ENCODE measurements around the gene NMT1. TPM values are rescaled to one million over a fixed set of nuclear protein-coding genes. Genes with fewer than 3 reads are reported as not detected.
"Not testable (repeated sequence)": the region's sequence is repeated elsewhere in the genome, so short reads cannot be mapped to it uniquely, and the experiment has no call there.

The NMT1 gene
- total RNA-seq, 1 experiment from 2014 or later: 89.7 TPM

- Mint-ChIP-seq H3K9me3 (ENCODE audit: unreplicated experiment) (no peaks in the 10 kb centered on the region), H3K27me3 (ENCODE audit: insufficient read depth, unreplicated experiment) (no peaks in the 10 kb centered on the region), H3K36me3 (ENCODE audit: insufficient read depth, unreplicated experiment) (peaks cover 39% of the 10 kb centered on the region), H3K4me1 (ENCODE audit: insufficient read depth, unreplicated experiment) (peaks cover 25% of the 10 kb centered on the region), H3K4me3 (ENCODE audit: unreplicated experiment) (no peak overlapping the region), H3K27ac (ENCODE audit: low read depth, unreplicated experiment) (no peak overlapping the region)
- no peak for TF ChIP-seq CTCF (IDR thresholded peaks at IDR 0.05; ENCODE audit: unreplicated experiment)
- intact Hi-C loops (cut with micrococcal nuclease): no loop called here
- ChIA-PET CTCF (interaction anchor here (0.8 kb wide), 1 partner anchor 346 kb away, joined by 4 read pairs; no protein-coding TSS in a partner anchor), POLR2A (no interaction called here)
- no peak for DNase-seq (ENCODE audit: unreplicated experiment)
- BruUV-seq (replicated peaks): no TSS peak
Observed at GRCh38 chr17:45121055-45121454, 59.9 kb downstream of the NMT1 start.

GRCh38 chr17:45123076-45123770 lies 62.1 kb downstream of the NMT1 start:
- peaks cover 41% of the 10 kb centered on the region for H3K4me1 Mint-ChIP-seq (ENCODE audit: insufficient read depth, unreplicated experiment)
- no peaks in the 10 kb centered on the region for H3K9me3 Mint-ChIP-seq (ENCODE audit: unreplicated experiment)
- BruUV-seq (replicated peaks): no TSS peak
- peak overlapping the region; percentile 91 for H3K27ac Mint-ChIP-seq (ENCODE audit: low read depth, unreplicated experiment)
- DNase-seq (ENCODE audit: unreplicated experiment): no peak
- H3K4me3 Mint-ChIP-seq (ENCODE audit: unreplicated experiment): no peak overlapping the region
- POLR2A ChIA-PET: interaction anchor here (0.6 to 1.3 kb wide), 9 partner anchors 12 to 197 kb away, joined by 3 to 4 read pairs (median 4); partner anchors contain the start of gene ACBD4
- H3K27me3 Mint-ChIP-seq (ENCODE audit: insufficient read depth, unreplicated experiment): no peaks in the 10 kb centered on the region
- peaks cover 27% of the 10 kb centered on the region for H3K36me3 Mint-ChIP-seq (ENCODE audit: insufficient read depth, unreplicated experiment)
- CTCF ChIA-PET: interaction anchor here (0.5 to 4.1 kb wide), 6 partner anchors 10 to 101 kb away, joined by 3 to 26 read pairs (median 4); partner anchors contain the start of gene ACBD4
- intact Hi-C loops (cut with micrococcal nuclease): no loop called here
- no peak for TF ChIP-seq CTCF (IDR thresholded peaks at IDR 0.05; ENCODE audit: unreplicated experiment)

- Mint-ChIP-seq H3K4me1 (ENCODE audit: insufficient read depth, unreplicated experiment) (peaks cover 42% of the 10 kb centered on the region), H3K27me3 (ENCODE audit: insufficient read depth, unreplicated experiment) (no peaks in the 10 kb centered on the region), H3K4me3 (ENCODE audit: unreplicated experiment) (peak overlapping the region; percentile 35), H3K36me3 (ENCODE audit: insufficient read depth, unreplicated experiment) (peaks cover 22% of the 10 kb centered on the region), H3K9me3 (ENCODE audit: unreplicated experiment) (no peaks in the 10 kb centered on the region), H3K27ac (ENCODE audit: low read depth, unreplicated experiment) (peak overlapping the region; percentile 91)
- intact Hi-C loops (cut with micrococcal nuclease): loop anchor here (2.0 kb wide), 1 partner anchor 21 kb away; no protein-coding TSS in a partner anchor
- ChIA-PET CTCF (interaction anchor here (0.5 to 4.1 kb wide), 10 partner anchors 9 to 246 kb away, joined by 3 to 26 read pairs (median 4); partner anchors contain the start of gene ACBD4), POLR2A (interaction anchor here (0.6 to 1.3 kb wide), 14 partner anchors 8 to 413 kb away, joined by 3 to 7 read pairs (median 4); partner anchors contain the start of gene ACBD4)
- peak; percentile 89 for DNase-seq (ENCODE audit: unreplicated experiment)
- BruUV-seq (replicated peaks): TSS peak; percentile 55
- TF ChIP-seq CTCF (IDR thresholded peaks at IDR 0.05; ENCODE audit: unreplicated experiment): no peak
Observed at GRCh38 chr17:45123930-45124796, 63.0 kb downstream of the NMT1 start.

- H3K27me3 Mint-ChIP-seq (ENCODE audit: insufficient read depth, unreplicated experiment); H3K4me3 Mint-ChIP-seq (ENCODE audit: unreplicated experiment); DNase-seq (ENCODE audit: unreplicated experiment); H3K9me3 Mint-ChIP-seq (ENCODE audit: unreplicated experiment); BruUV-seq (replicated peaks): not testable (repeated sequence)
- peaks cover 43% of the 10 kb centered on the region for H3K4me1 Mint-ChIP-seq (ENCODE audit: insufficient read depth, unreplicated experiment)
- peaks cover 19% of the 10 kb centered on the region for H3K36me3 Mint-ChIP-seq (ENCODE audit: insufficient read depth, unreplicated experiment)
- ChIA-PET POLR2A (interaction anchor here (0.6 to 1.3 kb wide), 6 partner anchors 8 to 413 kb away, joined by 3 to 7 read pairs (median 4); partner anchors contain the start of gene ACBD4), CTCF (interaction anchor here (0.7 to 4.1 kb wide), 4 partner anchors 11 to 57 kb away, joined by 3 to 26 read pairs (median 4); partner anchors contain the start of gene ACBD4)
- peak overlapping the region; percentile 91 for H3K27ac Mint-ChIP-seq (ENCODE audit: low read depth, unreplicated experiment)
- intact Hi-C loops (cut with micrococcal nuclease): loop anchor here (2.0 kb wide), 1 partner anchor 22 kb away; no protein-coding TSS in a partner anchor
Observed at GRCh38 chr17:45124797-45125122, 63.6 kb downstream of the NMT1 start.
